SIG-M5 treated with dmso at 0.1 percent for 504 hours (cell line): ENCODE results near the gene RAD51B.

ENCODE experiments used
- DNase-seq: peaks from one replicate; lab custom pipeline; 2025; ENCODE audit not compliant: unreplicated experiment; lab: John Stamatoyannopoulos, UW

RAD51B gene

DNA sequence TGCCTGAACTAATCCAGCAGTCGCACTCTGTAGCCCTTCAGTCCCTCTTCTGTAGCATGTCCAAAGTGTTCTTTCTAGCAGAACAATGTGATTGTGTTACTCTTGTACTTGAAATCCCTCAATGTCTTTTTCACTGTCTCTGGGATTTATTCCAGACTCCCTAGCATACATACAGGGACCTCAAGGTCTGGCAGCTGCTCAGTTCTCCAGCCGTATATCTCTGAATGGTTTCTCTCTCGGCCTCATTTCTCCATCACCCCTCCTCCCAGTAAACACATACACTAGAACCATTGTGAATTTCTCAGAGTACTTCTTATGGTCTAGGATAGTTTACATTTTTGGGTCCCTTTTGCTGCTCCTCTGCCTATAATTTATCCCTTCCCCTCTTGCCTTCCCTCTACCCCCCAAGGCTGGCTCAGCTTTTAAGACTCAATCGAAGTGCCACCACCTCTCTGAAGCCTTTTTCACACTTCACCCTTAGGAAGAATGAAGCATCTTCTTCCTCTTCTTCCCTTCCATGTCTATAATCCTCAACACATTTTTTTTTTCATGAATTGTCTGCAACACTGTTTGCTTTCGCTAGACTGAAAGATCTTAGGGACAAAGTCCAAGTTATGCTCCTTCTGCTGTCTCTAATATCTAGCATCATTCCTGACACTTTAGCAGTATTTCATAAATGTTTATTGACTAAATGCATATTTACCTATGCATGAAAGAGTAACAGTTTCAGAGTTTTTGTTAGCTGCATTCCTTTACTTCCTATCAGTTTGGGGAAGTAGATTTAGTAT lies 527.2 kb downstream of the RAD51B start:
- DNase-seq: no peak

DNA sequence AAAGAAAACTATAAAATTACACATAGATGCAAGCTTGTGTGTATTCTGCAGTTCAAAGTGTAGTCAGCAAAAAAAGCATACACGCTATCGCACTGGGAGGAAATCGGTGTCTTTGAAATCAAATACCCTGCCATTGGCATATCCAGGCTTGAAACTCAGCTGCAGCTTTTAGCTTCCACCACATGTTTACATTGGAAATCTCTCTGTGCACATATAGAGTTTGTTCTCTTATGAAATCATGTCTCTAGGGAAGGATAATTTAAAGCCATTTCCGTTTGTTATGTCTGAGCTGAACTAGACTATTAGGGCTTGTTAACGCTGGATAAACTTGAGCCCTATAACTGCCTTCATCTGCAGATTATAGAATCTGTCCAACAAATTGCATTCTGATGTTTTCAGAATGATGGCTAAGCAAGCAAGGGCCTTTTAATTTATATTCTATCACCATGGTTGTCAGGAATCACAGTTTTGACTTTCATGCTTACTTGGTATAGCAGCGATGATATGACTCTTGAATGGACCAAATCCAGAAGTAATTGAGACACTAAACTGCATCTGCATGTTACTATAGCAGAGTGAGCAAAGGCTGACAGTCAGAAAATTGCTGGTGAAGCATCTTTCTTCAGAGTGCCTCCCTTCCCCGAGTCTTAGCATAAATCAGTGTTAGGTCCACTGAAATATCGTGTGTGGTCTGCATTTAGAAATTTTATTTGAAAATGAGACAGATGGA lies 530.5 kb downstream of the RAD51B start:
- DNase-seq: no peak

DNA sequence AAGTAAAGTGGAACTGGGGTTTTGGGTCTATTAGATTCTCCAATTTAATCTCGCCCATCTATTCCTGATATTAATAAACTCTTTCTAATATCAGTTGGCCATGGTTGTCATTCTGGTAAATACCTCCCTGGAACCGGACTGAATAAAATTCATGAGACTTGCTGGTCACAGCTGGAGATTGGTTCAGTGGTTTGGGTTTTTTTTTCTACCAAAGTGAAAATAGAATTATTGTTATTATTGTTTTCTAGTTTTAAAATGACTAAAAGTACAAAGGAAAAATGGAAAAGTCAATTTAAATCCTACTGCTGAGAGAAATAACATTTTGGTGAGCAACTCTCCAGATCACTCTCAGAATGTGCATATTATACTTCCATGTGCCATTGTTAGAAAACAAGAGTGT lies 535.8 kb downstream of the RAD51B start:
- no peak for DNase-seq

DNA sequence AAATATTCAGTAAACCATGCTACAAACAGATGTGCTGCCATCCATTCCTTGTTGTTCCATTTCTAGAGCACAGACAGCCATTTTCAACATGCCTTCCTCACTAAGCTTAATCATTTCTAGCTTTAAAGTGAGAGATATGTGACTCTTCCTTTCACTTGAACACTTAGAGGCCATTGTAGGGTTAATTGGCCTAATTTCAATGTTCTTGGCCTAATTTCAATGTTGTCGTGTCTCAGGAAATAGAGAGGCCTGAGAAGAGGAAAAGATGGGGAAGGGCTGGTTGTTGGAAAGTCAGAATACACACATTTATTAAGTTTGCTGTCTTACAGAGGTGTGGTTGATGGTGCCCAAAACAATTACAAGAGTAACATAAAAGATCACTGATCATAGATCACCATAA lies 538.2 kb downstream of the RAD51B start:
- DNase-seq: no peak

GRCh38 chr14:68358500-68358899 lies 538.9 kb downstream of the RAD51B start:
- no peak for DNase-seq

GRCh38 chr14:68359022-68359836 lies 539.6 kb downstream of the RAD51B start:
- DNase-seq: no peak

DNA sequence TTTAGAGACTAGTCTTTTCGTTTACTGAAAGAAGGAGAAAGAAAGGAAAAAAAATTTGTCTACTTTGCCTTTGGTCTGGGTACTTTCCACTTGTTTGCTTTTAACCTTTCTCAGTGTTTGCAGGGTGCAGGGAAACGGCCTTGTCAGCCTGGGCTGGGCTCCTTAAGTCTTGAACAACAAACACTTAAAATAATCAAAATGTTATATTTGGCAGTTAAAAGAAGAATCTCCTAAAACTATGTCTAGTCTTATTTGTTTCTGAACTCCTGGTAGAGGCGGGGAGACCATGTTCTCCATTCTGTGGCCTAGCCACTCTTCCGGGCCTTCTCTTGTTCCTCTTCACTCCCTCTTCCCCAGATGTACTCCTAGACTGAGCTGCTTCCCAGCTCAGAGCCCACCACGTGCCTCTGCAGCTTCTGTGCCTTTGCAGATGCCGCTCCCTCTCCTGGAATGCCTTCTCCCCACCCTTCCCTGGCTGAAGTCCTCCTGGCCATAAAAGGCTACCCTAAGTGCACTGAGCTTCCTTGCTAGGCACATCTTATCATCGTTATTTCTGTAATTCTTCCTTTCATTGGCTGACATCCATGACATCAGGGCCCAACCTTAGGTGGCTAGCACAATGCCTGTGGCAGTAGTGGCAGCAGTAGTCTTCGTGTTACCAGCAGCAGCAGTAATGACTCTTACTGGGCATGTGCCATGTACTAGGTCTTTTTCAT lies 540.4 kb downstream of the RAD51B start:
- no peak for DNase-seq

DNA sequence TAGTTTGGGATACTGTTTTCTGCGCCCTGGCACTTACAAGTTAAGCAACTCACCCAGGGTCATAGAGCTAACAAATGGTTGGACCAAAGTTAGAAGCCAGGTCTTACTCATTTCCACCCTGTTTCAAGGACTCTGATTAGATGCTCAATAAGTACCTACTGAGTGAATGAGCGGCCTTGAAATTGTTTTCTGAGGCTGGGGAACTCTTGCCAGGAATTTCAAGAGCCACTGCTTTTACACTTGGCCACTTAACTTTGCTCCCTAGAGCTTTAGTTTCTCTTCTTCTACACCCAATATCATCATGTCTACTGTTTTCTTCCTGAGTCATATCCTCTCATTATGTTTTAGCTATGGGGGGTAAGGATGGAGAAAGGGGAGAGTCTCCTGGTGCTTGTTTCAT lies 541.7 kb downstream of the RAD51B start:
- DNase-seq: no peak

DNA sequence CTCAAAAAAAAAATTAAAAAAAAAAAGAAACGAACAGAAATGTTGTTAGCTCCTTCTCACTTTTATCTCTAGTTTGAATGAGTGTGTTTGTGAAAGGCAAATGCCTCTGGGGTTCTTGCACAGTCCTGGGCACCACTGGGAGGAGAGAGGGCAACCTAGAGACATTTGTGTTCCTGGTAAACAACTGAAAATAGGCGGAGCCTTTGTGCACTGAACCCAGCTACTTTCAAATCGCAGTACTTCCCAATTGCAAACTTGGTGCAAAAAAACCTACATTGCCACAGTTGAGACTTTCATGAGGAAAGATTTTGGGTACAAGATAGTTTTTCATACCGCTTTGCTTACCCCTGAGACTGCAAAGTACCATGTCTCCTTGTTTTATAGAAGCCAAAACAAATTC lies 543.3 kb downstream of the RAD51B start:
- DNase-seq: no peak

GRCh38 chr14:68363466-68363842 lies 543.9 kb downstream of the RAD51B start:
- no peak for DNase-seq

DNA sequence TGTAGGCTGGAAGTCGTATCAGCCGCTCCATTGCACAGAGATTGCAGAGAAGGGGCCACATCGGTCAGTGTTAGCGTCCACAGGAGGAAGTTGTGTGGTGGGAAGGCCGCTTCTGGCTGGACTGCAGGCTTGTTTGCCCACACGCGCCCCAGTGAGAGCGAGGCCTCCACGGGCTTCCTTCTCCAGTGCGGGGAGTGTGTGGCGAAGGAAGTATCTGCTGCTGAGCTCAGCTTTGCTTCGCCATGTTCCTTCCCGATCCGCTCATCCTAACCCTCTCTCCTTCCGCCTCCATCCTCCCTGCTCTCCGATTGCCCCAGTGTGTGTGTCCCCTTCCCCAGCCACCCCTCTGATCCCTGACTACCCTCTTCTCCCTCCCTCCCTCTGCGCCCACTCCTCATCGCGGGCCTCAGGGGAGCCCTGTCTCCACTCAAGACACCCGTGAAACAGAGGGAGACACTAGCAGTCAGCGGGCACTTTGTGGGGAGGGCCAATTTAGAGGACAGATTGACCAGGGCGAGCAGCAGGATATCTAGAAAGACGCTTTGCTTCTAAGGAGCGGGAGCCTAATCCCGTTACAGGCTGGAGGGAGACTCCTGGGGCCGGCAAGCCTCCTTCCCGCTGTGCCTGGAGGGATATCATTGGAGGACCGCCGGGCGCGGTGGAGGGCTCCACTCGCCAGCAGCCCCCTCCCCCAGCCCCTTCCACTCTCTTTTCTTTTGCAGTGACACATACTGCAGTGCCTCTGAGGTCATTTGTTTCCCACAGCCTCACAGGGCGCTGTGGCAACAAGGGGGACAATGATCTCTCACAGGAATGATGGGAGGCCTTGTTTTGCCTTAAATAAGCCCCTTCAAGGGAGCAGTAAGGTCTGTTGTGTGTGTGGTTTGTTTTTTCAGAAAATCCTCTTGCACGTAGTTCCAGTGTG lies 544.5 kb downstream of the RAD51B start:
- DNase-seq: no peak

DNA sequence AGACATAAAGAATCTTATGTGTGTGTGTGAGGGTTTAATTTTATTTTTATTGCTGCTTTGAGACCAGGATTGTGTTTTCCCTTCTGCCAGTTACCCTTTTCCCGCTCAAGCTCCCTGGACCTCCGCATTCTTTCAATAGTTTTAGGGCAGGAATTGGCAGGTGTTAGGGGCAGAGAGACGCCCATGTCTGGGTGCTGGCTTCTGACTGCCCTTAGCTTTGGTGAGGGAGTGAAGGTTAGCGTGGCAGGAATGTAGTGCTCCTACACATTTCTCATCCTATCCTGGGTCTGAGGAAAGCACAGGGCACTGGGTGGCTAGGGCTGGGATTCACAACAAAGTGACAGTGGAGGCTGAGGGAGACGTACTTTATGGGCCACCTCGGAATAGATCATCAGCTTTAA lies 545.2 kb downstream of the RAD51B start:
- DNase-seq: no peak

GRCh38 chr14:68365228-68365627 lies 545.6 kb downstream of the RAD51B start:
- DNase-seq: no peak

GRCh38 chr14:68366656-68367055 lies 547.1 kb downstream of the RAD51B start:
- DNase-seq: no peak

GRCh38 chr14:68367536-68367935 lies 548.0 kb downstream of the RAD51B start:
- no peak for DNase-seq

DNA sequence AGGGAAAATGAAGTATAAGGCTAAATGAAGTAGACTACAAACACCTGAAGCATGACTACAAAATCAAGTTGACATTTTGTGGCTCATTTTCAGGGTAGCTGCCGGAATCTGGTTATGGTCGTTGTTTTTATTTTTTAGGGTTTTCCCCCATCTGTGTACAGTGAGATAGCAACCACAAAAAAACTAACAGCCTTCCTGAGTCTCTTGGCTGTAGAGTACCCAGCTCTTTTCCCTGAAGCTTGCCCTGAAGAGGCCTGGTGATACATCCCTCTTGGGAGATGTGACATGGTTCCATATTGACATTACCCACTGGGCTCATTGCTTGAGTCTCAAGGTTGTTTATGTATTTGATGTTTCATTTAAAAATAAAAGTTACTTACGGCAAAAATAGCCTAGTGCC lies 549.3 kb downstream of the RAD51B start:
- DNase-seq: no peak

- no peak for DNase-seq
These were observed 549.9 kb downstream of the RAD51B start for GRCh38 chr14:68369281-68370056.

DNA sequence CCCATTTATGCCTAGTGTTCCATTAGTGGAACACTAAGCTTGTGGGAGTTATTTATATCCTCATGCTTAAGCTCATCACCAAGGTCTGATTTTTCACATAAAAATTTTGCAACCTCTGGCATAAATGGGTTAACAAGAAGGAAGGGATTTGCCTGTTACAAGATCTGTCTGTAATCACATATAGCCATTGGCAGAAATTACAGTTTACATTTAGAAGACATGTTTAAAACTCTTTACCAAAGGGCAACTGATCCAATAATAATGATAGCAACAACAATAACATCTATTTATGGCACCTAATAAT lies 550.4 kb downstream of the RAD51B start:
- no peak for DNase-seq

DNA sequence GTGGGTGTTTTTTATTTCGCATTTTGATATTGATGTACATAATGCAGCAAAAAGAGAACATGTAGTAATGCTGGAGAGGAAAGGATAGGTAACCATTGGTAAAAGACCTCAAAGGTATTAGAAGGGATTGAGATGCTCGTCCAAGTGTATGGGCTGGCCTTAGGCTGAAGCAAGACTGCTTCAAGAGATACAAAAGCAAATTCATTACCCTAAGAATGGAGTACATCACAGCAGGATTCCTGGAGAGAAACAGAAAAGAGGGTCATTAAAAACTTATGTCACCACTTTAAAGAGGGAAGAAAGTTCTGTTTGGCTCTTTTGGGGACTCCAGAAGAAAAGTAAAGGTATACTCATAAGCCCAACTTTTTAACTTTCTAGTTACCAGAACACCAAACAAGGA lies 552.8 kb downstream of the RAD51B start:
- DNase-seq: no peak
